HEK293T (cell line): Measurements from ENCODE around the gene CLDN7.

Experiments
- CTCF ChIA-PET: fragments of 350-600 bp; formaldehyde crosslinking; extraction: SDS; loops from one replicate; lab custom pipeline; 2021; ENCODE audit warnings: antibody characterized with exemption, inconsistent platforms; lab: Yijun Ruan, JAX
- POLR2A ChIA-PET: fragments of 350-600 bp; formaldehyde crosslinking; extraction: SDS; loops from one replicate; lab custom pipeline; 2020; ENCODE audit warnings: antibody characterized with exemption, inconsistent platforms; lab: Yijun Ruan, JAX
- DNase-seq: peaks from one replicate; pipeline ENCODE4 v3.0.0; 2012; ENCODE audit warnings: mixed read lengths; ENCODE audit errors: extremely low spot score
- ARNT ChIP-seq: fragments of 450-650 bp; IDR thresholded peaks from 2 replicates; pipeline ENCODE4 v1.6.1; 2017; ENCODE audit warnings: mild to moderate bottlenecking
- BHLHE40 ChIP-seq: fragments of 450-650 bp; IDR thresholded peaks from 2 replicates; pipeline ENCODE4 v1.6.1; 2016; ENCODE audit warnings: mild to moderate bottlenecking, moderate library complexity, borderline replicate concordance
- CTBP1 ChIP-seq: fragments of 450-650 bp; IDR thresholded peaks from 2 replicates; pipeline ENCODE4 v1.6.1; 2016; ENCODE audit warnings: borderline replicate concordance
- ELF4 ChIP-seq: fragments of 450-650 bp; IDR thresholded peaks from 2 replicates; pipeline ENCODE4 v1.6.1; 2017; ENCODE audit warnings: antibody characterized with exemption
- FOXA1 ChIP-seq: fragments of 450-650 bp; IDR thresholded peaks from 2 replicates; pipeline ENCODE4 v1.6.1; 2016; ENCODE audit warnings: mild to moderate bottlenecking
- FOXK2 ChIP-seq: fragments of 450-650 bp; IDR thresholded peaks from 2 replicates; pipeline ENCODE4 v1.6.1; 2016; ENCODE audit warnings: mild to moderate bottlenecking
- FOXM1 ChIP-seq: fragments of 450-650 bp; IDR thresholded peaks from 2 replicates; pipeline ENCODE4 v1.6.1; 2017; ENCODE audit warnings: mild to moderate bottlenecking, borderline replicate concordance
- HDGF ChIP-seq: fragments of 450-650 bp; IDR thresholded peaks from 2 replicates; pipeline ENCODE4 v1.6.1; 2017; ENCODE audit warnings: antibody characterized with exemption, borderline replicate concordance
- L3MBTL2 ChIP-seq: fragments of 450-650 bp; conservative IDR thresholded peaks from 2 replicates; pipeline ENCODE4 v1.6.1; 2016; ENCODE audit warnings: mild to moderate bottlenecking
- LEF1 ChIP-seq: fragments of 450-650 bp; IDR thresholded peaks from 2 replicates; pipeline ENCODE4 v1.6.1; 2017; ENCODE audit warnings: mild to moderate bottlenecking, borderline replicate concordance
- NFRKB ChIP-seq: fragments of 450-650 bp; IDR thresholded peaks from 2 replicates; pipeline ENCODE4 v1.6.1; 2016; ENCODE audit warnings: mild to moderate bottlenecking, moderate library complexity
- PKNOX1 ChIP-seq: fragments of 450-650 bp; IDR thresholded peaks from 2 replicates; pipeline ENCODE4 v1.6.1; 2016
- SP1 ChIP-seq: fragments of 450-650 bp; IDR thresholded peaks from 2 replicates; pipeline ENCODE4 v1.6.1; 2017
- SUZ12 ChIP-seq: fragments of 450-650 bp; IDR thresholded peaks from 2 replicates; pipeline ENCODE4 v1.6.1; 2016; ENCODE audit warnings: mild to moderate bottlenecking
- TARDBP ChIP-seq: fragments of 450-650 bp; IDR thresholded peaks from 2 replicates; pipeline ENCODE4 v1.6.1; 2016
- ZNF384 ChIP-seq: fragments of 450-650 bp; IDR thresholded peaks from 2 replicates; pipeline ENCODE4 v1.6.1; 2016

Gene CLDN7

GRCh38 chr17:7293816-7294613 lies 31.7 kb upstream of the CLDN7 start:
- DNase-seq, result no peak
- ChIA-PET CTCF (no interaction called here), POLR2A (no interaction called here)
- no peak for TF ChIP-seq SUZ12
- no peak for TF ChIP-seq CTBP1
- TF ChIP-seq SP1, result no peak
- TF ChIP-seq FOXA1, result no peak
- TF ChIP-seq FOXM1, result no peak
- no peak for TF ChIP-seq LEF1
- TF ChIP-seq L3MBTL2, result no peak
- no peak for TF ChIP-seq ARNT
- TF ChIP-seq BHLHE40, result no peak
- no peak for TF ChIP-seq TARDBP
- TF ChIP-seq FOXK2, result no peak
- no peak for TF ChIP-seq ELF4
- no peak for TF ChIP-seq PKNOX1
- TF ChIP-seq NFRKB, result no peak
- TF ChIP-seq HDGF, result no peak
- no peak for TF ChIP-seq ZNF384

GRCh38 chr17:7293159-7293558 lies 30.9 kb upstream of the CLDN7 start:
- POLR2A ChIA-PET, result no interaction called here
- no peak for DNase-seq
- CTCF ChIA-PET, result no interaction called here
- TF ChIP-seq PKNOX1 (no peak), FOXK2 (no peak), L3MBTL2 (no peak), LEF1 (no peak), CTBP1 (no peak), SUZ12 (no peak), FOXM1 (no peak), ZNF384 (no peak), FOXA1 (no peak), ARNT (no peak)

- CTCF ChIA-PET, result no interaction called here
Measured at GRCh38 chr17:7292729-7293128, 30.5 kb upstream of the CLDN7 start.

GRCh38 chr17:7292194-7292593 lies 29.9 kb upstream of the CLDN7 start:
- TF ChIP-seq HDGF (no peak), FOXA1 (no peak), FOXM1 (no peak), SUZ12 (no peak), CTBP1 (no peak), BHLHE40 (no peak), LEF1 (no peak), FOXK2 (no peak), L3MBTL2 (no peak), ELF4 (no peak), ARNT (no peak), SP1 (no peak), ZNF384 (no peak), TARDBP (no peak)
- ChIA-PET POLR2A (interaction anchor here (0.9 to 1.2 kb wide), 2 partner anchors 16 to 37 kb away, joined by 3 to 4 read pairs; partner anchors contain the start of gene NEURL4), CTCF (interaction anchor here (1.5 kb wide), 1 partner anchor 12 kb away, joined by 4 read pairs; no protein-coding TSS in a partner anchor)
- DNase-seq, result no peak

More at GRCh38 chr17:7292729-7293128, 30.5 kb upstream of the CLDN7 start:
- TF ChIP-seq SUZ12, result no peak
- POLR2A ChIA-PET, result no interaction called here
- DNase-seq, result no peak

GRCh38 chr17:7290685-7291084 lies 28.4 kb upstream of the CLDN7 start:
- ChIA-PET CTCF (interaction anchor here (1.5 kb wide), 1 partner anchor 10 kb away, joined by 4 read pairs; no protein-coding TSS in a partner anchor), POLR2A (interaction anchor here (0.7 kb wide), 1 partner anchor 73 kb away, joined by 3 read pairs; no protein-coding TSS in a partner anchor)
- no peak for TF ChIP-seq CTBP1
- TF ChIP-seq L3MBTL2, result no peak
- TF ChIP-seq FOXK2, result no peak
- no peak for TF ChIP-seq ARNT
- no peak for TF ChIP-seq TARDBP
- TF ChIP-seq HDGF, result no peak
- TF ChIP-seq PKNOX1, result no peak
- no peak for TF ChIP-seq ELF4
- no peak for TF ChIP-seq FOXA1
- TF ChIP-seq FOXM1, result no peak
- TF ChIP-seq NFRKB, result no peak
- DNase-seq, result no peak

- ChIA-PET POLR2A (no interaction called here), CTCF (no interaction called here)
- DNase-seq, result no peak
- TF ChIP-seq L3MBTL2, result no peak
- no peak for TF ChIP-seq FOXA1
- no peak for TF ChIP-seq PKNOX1
- no peak for TF ChIP-seq ZNF384
- no peak for TF ChIP-seq NFRKB
- TF ChIP-seq LEF1, result no peak
- TF ChIP-seq SP1, result no peak
- no peak for TF ChIP-seq FOXM1
- no peak for TF ChIP-seq ELF4
- no peak for TF ChIP-seq SUZ12
- TF ChIP-seq CTBP1, result no peak
- no peak for TF ChIP-seq ARNT
- TF ChIP-seq FOXK2, result no peak
- TF ChIP-seq TARDBP, result no peak
- no peak for TF ChIP-seq BHLHE40
Measured at GRCh38 chr17:7290166-7290565, 27.9 kb upstream of the CLDN7 start.
